PC-9 (cell line): ENCODE data around the gene BHLHA15. TPM values are rescaled to one million over a fixed set of nuclear protein-coding genes. Genes with fewer than 3 reads are reported as not detected.

ENCODE experiments used
- BruUV-seq: library from RNA; stranded (reverse); fragments of 400-500 nt; replicated peaks from 2 replicates; lab custom pipeline; 2021; lab: Mats Ljungman, UMichigan
- CTCF ChIA-PET: fragments of 300-600 bp; sonication (Branson Sonifier 250); formaldehyde crosslinking; loops from one replicate; lab custom pipeline; 2022; ENCODE audit warnings: antibody characterized with exemption; lab: Charles Lee
- POLR2A ChIA-PET: fragments of 300-600 bp; sonication (Branson Sonifier 250); formaldehyde crosslinking; loops from one replicate; lab custom pipeline; 2022; ENCODE audit warnings: antibody characterized with exemption; ENCODE audit not compliant: unreplicated experiment; lab: Charles Lee
- DNase-seq, 2 experiments: peaks; one replicate each; pipeline versions ENCODE4 v3.0.0 to v3.0.0-alpha.2; 2015 to 2022; ENCODE audit warnings: mixed read lengths in 1 of 2
- H2AFZ ChIP-seq: fragments of 200-600 bp; sonication (generic); 2 replicates; pipeline ENCODE4 v1.8.1; 2017; ENCODE audit warnings: antibody characterized with exemption
- H3F3A ChIP-seq: fragments of 200-600 bp; sonication (generic); 2 replicates; pipeline ENCODE4 v1.8.1; 2017; ENCODE audit warnings: antibody characterized with exemption, mild to moderate bottlenecking, low read depth; ENCODE audit not compliant: insufficient read depth
- H3K27ac ChIP-seq: fragments of 200-600 bp; sonication (generic); 2 replicates; pipeline ENCODE4 v1.6.1; 2016; ENCODE audit warnings: mixed run types
- H3K27me3 ChIP-seq: fragments of 200-600 bp; sonication (generic); 2 replicates; pipeline ENCODE4 v1.6.1; 2016; ENCODE audit warnings: low read depth, mixed run types; ENCODE audit not compliant: insufficient read depth
- H3K36me3 ChIP-seq: fragments of 200-600 bp; sonication (generic); 2 replicates; pipeline ENCODE4 v1.6.1; 2016; ENCODE audit warnings: low read depth, mixed run types
- H3K4me1 ChIP-seq: fragments of 200-600 bp; sonication (generic); replicated peaks from 2 replicates; pipeline ENCODE4 v1.6.1; 2016; ENCODE audit warnings: mixed run types; ENCODE audit not compliant: insufficient read depth
- H3K4me2 ChIP-seq: fragments of 200-600 bp; sonication (generic); 2 replicates; pipeline ENCODE4 v1.6.1; 2017; ENCODE audit warnings: mixed run types
- H3K4me3 ChIP-seq: fragments of 200-600 bp; sonication (generic); 2 replicates; pipeline ENCODE4 v1.6.1; 2016; ENCODE audit warnings: mixed run types
- H3K79me2 ChIP-seq: fragments of 200-600 bp; sonication (generic); 2 replicates; pipeline ENCODE4 v1.6.1; 2017; ENCODE audit warnings: low read depth, mixed run types
- H3K9me2 ChIP-seq: fragments of 200-600 bp; sonication (generic); 2 replicates; pipeline ENCODE4 v1.8.1; 2017; ENCODE audit warnings: mild to moderate bottlenecking; ENCODE audit not compliant: insufficient read depth
- H3K9me3 ChIP-seq: fragments of 200-600 bp; sonication (generic); 2 replicates; pipeline ENCODE4 v1.8.1; 2016; ENCODE audit warnings: low read depth; ENCODE audit not compliant: insufficient read depth
- H4K20me1 ChIP-seq: fragments of 200-600 bp; sonication (generic); 2 replicates; pipeline ENCODE4 v1.8.1; 2017; ENCODE audit not compliant: insufficient read depth
- CTCF ChIP-seq: fragments of 200-600 bp; sonication (generic); conservative IDR thresholded peaks from 2 replicates; pipeline ENCODE4 v1.6.1; 2017; ENCODE audit warnings: mixed run types, antibody characterized with exemption, mild to moderate bottlenecking, moderate library complexity
- EZH2 ChIP-seq: fragments of 200-600 bp; sonication (generic); IDR thresholded peaks from 2 replicates; pipeline ENCODE4 v1.8.0; 2017; ENCODE audit warnings: antibody characterized with exemption, low read depth
- intact Hi-C: fragments of 100-400 bp; cut with micrococcal nuclease; formaldehyde crosslinking; loops from one replicate; pipeline ENCODE4 v1.10.0; 2022; ENCODE audit not compliant: unreplicated experiment
- total RNA-seq: library from RNA; stranded (reverse); gene quantifications from 2 replicates; pipeline ENCODE4 v1.2.3, GENCODE V29; 2021

The BHLHA15 gene
- total RNA-seq, 1 experiment from 2014 or later, result 0.79 TPM

- TF ChIP-seq CTCF (no peak), EZH2 (no peak)
- Histone ChIP-seq H3K4me1 (no peaks in the 10 kb centered on the region), H3K4me3 (no peak overlapping the region), H3F3A (peaks cover 3% of the 10 kb centered on the region; the same call in 1 of the 2 replicates), H3K9me3 (no peaks in the 10 kb centered on the region), H3K9me2 (no peaks in the 10 kb centered on the region), H3K27ac (no peak overlapping the region), H3K36me3 (0 out of 2 replicates have a peak, but pooled peaks cover 4% of the 10 kb centered on the region), H3K79me2 (peaks cover 10% of the 10 kb centered on the region; the same call in 1 of the 2 replicates), H3K4me2 (no peak overlapping the region), H4K20me1 (peaks cover 12% of the 10 kb centered on the region), H3K27me3 (no peaks in the 10 kb centered on the region), H2AFZ (no peak overlapping the region)
- no peak for DNase-seq
- CTCF ChIA-PET, result no interaction called here
- intact Hi-C loops, result no loop called here
- BruUV-seq, result no TSS peak
- POLR2A ChIA-PET, result no interaction called here
These were observed 7.2 kb upstream of the BHLHA15 start for GRCh38 chr7:98203964-98204605.

- Histone ChIP-seq H3K4me1 (no peaks in the 10 kb centered on the region), H3F3A (no peaks in the 10 kb centered on the region; the same call in 1 of the 2 replicates), H3K4me3 (no peak overlapping the region), H3K27ac (no peak overlapping the region), H3K36me3 (0 out of 2 replicates have a peak, but pooled peaks cover 4% of the 10 kb centered on the region), H3K4me2 (no peak overlapping the region), H2AFZ (no peak overlapping the region), H3K9me3 (no peaks in the 10 kb centered on the region), H3K79me2 (peaks cover 7% of the 10 kb centered on the region; the same call in 1 of the 2 replicates), H3K9me2 (no peaks in the 10 kb centered on the region), H4K20me1 (peaks cover 12% of the 10 kb centered on the region), H3K27me3 (no peaks in the 10 kb centered on the region)
- ChIA-PET CTCF (no interaction called here), POLR2A (no interaction called here)
- intact Hi-C loops, result no loop called here
- no peak for DNase-seq
- TF ChIP-seq CTCF (no peak), EZH2 (no peak)
- BruUV-seq, result no TSS peak
These were observed 6.6 kb upstream of the BHLHA15 start for GRCh38 chr7:98204670-98205069.

GRCh38 chr7:98205162-98205845 is 5.9 kb upstream of the BHLHA15 start:
- no TSS peak for BruUV-seq
- CTCF ChIA-PET, result no interaction called here

More at GRCh38 chr7:98205162-98205845, 5.9 kb upstream of the BHLHA15 start:
- Histone ChIP-seq H3K79me2 (peaks cover 4% of the 10 kb centered on the region; the same call in 1 of the 2 replicates), H3K36me3 (0 out of 2 replicates have a peak, but pooled peaks cover under 1% of the 10 kb centered on the region), H3K27me3 (no peaks in the 10 kb centered on the region), H3F3A (no peaks in the 10 kb centered on the region; the same call in 1 of the 2 replicates), H2AFZ (no peak overlapping the region), H3K9me2 (no peaks in the 10 kb centered on the region), H3K27ac (no peak overlapping the region), H4K20me1 (peaks cover 12% of the 10 kb centered on the region), H3K9me3 (no peaks in the 10 kb centered on the region), H3K4me2 (no peak overlapping the region), H3K4me1 (no peaks in the 10 kb centered on the region), H3K4me3 (no peak overlapping the region)
- intact Hi-C loops, result no loop called here
- POLR2A ChIA-PET, result no interaction called here
- TF ChIP-seq CTCF, result no peak
- TF ChIP-seq EZH2, result no peak
- no peak for DNase-seq
